ENCODE results near the gene TMEM260.

Gene TMEM260
- long read RNA-seq, full-length matches to known transcripts = 37 of 79 reads
- long read RNA-seq, partial matches to known transcripts = 6 of 79 reads
- long read RNA-seq, other reads (novel, unspliced or antisense) = 36 of 79 reads

DNA sequence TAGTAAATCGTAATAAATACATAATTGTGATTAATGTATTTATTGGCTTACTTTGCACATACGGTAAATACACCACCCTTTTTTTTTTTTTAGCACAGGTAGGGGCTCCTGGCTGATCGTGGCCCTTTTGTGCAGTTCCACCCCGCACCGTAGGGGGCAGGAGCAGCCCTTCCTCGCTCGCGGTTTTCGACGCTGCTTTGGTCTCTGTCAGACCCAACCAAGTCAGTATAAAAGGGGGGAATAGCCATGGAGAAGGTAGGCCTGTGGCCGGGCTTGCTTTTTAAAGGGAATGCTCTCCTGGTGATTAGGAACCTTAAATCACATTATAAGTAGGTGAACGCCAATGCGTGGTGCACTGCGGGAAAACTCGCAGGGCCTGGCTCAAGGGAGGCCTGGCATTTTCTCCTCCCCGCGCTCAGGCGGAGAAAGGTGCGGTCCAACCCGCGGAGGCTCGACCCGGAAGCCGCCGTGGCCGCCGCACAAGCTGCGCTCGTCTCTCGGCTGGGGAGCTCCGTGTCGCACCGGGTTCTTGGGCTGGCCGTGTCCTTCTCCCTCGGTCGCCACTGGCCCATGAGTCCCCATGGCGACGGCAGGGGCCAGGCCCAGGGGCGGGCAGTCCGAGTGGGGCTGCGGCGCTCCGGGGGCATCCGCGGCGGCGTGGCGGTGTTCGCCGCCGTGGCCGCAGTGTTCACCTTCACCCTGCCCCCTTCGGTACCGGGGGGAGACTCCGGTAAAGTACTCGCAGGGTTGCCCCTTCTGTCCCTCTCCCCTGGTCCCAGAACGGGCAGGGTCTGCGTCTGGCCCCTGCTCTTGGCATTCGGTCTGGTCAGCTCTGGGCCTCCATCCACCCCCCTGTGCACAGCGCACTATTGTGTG, at the start of gene TMEM260:
Gene TMEM260 (plus strand): TSS at position 454 of the 876 bp plus-strand sequence. CDS start 117 bp downstream, at position 571.
- peak; percentile 79 to 90 for DNase-seq (ENCODE audit: low read depth in 1 of 2, low spot score in 1 of 2)
- peak within 1 kb of the TSS; percentile 95 for H3K4me3 ChIP-seq (replicated peaks; ENCODE audit: insufficient read depth, low read length)
- TF ChIP-seq SPI1 (IDR thresholded peaks at IDR 0.05; ENCODE audit: borderline replicate concordance, low read depth) (peak; percentile 22; the same call in 1 of the 2 replicates), POLR2AphosphoS5 (IDR thresholded peaks at IDR 0.05; ENCODE audit: low read depth) (peak; percentile 93), GABPA (IDR thresholded peaks at IDR 0.05; ENCODE audit: low read depth) (no peak)
- TF ChIP-seq, protein P1, sequence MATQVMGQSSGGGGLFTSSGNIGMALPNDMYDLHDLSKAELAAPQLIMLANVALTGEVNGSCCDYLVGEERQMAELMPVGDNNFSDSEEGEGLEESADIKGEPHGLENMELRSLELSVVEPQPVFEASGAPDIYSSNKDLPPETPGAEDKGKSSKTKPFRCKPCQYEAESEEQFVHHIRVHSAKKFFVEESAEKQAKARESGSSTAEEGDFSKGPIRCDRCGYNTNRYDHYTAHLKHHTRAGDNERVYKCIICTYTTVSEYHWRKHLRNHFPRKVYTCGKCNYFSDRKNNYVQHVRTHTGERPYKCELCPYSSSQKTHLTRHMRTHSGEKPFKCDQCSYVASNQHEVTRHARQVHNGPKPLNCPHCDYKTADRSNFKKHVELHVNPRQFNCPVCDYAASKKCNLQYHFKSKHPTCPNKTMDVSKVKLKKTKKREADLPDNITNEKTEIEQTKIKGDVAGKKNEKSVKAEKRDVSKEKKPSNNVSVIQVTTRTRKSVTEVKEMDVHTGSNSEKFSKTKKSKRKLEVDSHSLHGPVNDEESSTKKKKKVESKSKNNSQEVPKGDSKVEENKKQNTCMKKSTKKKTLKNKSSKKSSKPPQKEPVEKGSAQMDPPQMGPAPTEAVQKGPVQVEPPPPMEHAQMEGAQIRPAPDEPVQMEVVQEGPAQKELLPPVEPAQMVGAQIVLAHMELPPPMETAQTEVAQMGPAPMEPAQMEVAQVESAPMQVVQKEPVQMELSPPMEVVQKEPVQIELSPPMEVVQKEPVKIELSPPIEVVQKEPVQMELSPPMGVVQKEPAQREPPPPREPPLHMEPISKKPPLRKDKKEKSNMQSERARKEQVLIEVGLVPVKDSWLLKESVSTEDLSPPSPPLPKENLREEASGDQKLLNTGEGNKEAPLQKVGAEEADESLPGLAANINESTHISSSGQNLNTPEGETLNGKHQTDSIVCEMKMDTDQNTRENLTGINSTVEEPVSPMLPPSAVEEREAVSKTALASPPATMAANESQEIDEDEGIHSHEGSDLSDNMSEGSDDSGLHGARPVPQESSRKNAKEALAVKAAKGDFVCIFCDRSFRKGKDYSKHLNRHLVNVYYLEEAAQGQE (IDR thresholded peaks at IDR 0.05; ENCODE audit: insufficient replicate concordance, low read depth) = peak; percentile 70
- TF ChIP-seq, protein P2, sequence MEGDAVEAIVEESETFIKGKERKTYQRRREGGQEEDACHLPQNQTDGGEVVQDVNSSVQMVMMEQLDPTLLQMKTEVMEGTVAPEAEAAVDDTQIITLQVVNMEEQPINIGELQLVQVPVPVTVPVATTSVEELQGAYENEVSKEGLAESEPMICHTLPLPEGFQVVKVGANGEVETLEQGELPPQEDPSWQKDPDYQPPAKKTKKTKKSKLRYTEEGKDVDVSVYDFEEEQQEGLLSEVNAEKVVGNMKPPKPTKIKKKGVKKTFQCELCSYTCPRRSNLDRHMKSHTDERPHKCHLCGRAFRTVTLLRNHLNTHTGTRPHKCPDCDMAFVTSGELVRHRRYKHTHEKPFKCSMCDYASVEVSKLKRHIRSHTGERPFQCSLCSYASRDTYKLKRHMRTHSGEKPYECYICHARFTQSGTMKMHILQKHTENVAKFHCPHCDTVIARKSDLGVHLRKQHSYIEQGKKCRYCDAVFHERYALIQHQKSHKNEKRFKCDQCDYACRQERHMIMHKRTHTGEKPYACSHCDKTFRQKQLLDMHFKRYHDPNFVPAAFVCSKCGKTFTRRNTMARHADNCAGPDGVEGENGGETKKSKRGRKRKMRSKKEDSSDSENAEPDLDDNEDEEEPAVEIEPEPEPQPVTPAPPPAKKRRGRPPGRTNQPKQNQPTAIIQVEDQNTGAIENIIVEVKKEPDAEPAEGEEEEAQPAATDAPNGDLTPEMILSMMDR (IDR thresholded peaks at IDR 0.05; ENCODE audit: insufficient read depth, low read length) = peak; percentile 72
- peak within 1 kb of the TSS; percentile 98 for H3K27ac ChIP-seq (replicated peaks)
- H3K27me3 ChIP-seq (ENCODE audit: insufficient read depth, poor library complexity, severe bottlenecking) = no peaks in the 10 kb centered on the region

DNA sequence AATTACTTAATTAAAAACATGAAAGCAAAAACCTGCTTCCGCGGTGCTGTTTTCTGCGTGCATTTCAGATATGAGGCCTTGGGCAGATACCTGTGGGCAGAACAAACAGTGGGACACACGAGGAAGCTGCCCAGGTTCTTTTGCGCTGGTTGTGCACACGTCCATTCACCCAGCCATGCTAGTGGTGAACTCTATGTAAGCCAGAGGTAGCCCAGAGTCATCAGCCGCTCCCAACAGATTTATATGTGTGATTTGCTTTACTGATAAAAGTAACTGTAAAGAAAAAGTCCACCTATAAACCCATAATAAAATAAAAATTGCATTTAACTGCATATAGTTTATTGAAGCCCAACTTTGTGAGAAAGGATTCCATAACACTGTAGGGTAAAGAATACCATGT, 47.1 kb upstream of the TMEM260 start:
- no peak for DNase-seq (ENCODE audit: low read depth in 1 of 2, low spot score in 1 of 2)
- H3K27me3 ChIP-seq (ENCODE audit: insufficient read depth, poor library complexity, severe bottlenecking) = no peaks in the 10 kb centered on the region
- H3K27ac ChIP-seq (replicated peaks) = no peak overlapping the region
- no peak overlapping the region for H3K4me3 ChIP-seq (replicated peaks; ENCODE audit: insufficient read depth, low read length)
- TF ChIP-seq SPI1 (IDR thresholded peaks at IDR 0.05; ENCODE audit: borderline replicate concordance, low read depth) = no peak
- TF ChIP-seq, protein P2 (IDR thresholded peaks at IDR 0.05; ENCODE audit: insufficient read depth, low read length) = no peak
- TF ChIP-seq, protein P1 (IDR thresholded peaks at IDR 0.05; ENCODE audit: insufficient replicate concordance, low read depth) = no peak

DNA sequence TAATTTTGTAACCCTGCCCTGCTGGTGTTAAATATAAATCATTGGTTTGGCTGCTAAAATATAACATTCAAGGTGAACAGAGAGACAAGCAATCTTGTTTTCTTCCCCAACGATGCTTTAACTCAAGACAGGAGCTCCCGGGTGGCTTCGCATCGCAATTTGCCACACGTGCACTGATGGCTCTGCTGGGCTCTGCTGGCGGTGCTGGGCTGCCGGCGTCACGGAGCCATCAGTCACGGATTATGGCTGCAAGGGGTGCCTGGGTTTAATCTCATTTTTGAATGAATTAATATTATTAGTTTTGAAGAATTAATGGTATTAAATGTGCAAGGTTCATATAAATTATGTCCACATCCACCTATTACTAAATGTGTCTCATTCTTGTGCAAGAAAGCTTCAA, 44.9 kb upstream of the TMEM260 start:
- TF ChIP-seq GABPA (IDR thresholded peaks at IDR 0.05; ENCODE audit: low read depth) (no peak), SPI1 (IDR thresholded peaks at IDR 0.05; ENCODE audit: borderline replicate concordance, low read depth) (no peak), POLR2AphosphoS5 (IDR thresholded peaks at IDR 0.05; ENCODE audit: low read depth) (no peak)
- TF ChIP-seq, protein P1 (IDR thresholded peaks at IDR 0.05; ENCODE audit: insufficient replicate concordance, low read depth) = no peak
- TF ChIP-seq, protein P2 (IDR thresholded peaks at IDR 0.05; ENCODE audit: insufficient read depth, low read length) = no peak
- Histone ChIP-seq H3K27me3 (ENCODE audit: insufficient read depth, poor library complexity, severe bottlenecking) (no peaks in the 10 kb centered on the region), H3K27ac (replicated peaks) (no peak overlapping the region), H3K4me3 (replicated peaks; ENCODE audit: insufficient read depth, low read length) (no peak overlapping the region)
- DNase-seq (ENCODE audit: low read depth in 1 of 2, low spot score in 1 of 2) = no peak
